GM19238 (cell line): Measurements from ENCODE around the gene TAF5L.
"Not testable (repeated sequence)": the region's sequence is repeated elsewhere in the genome, so short reads cannot be mapped to it uniquely, and the experiment has no call there.

Source experiments
- DNase-seq: peaks from one replicate; pipeline ENCODE4 v3.0.0; 2011; ENCODE audit warnings: low spot score; ENCODE audit not compliant: insufficient read length

TAF5L gene

GRCh38 chr1:229642970-229643369 is 17.0 kb upstream of the TAF5L start:
- no peak for DNase-seq

DNA sequence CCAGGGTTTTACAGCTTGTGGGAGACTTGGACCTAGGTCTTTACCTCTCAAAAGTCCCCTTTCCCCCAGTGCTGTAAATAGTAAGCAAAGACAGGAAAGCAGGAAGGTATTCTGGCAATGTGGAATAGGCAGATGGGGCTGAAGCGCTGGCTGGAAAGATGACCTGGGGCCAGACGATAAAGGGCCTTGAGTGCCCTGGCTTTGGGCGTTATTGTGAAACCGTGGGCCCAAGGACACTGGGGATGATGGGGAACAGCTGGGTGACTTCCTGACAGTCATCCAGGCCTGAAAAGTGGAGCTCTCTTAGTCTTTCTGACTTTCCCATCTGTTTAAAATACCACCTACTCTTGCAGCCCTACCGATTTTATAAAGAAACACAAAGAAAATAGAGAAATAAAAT is 16.5 kb upstream of the TAF5L start:
- no peak for DNase-seq

- DNase-seq = no peak
Measured at GRCh38 chr1:229641306-229641705, 15.4 kb upstream of the TAF5L start.

DNA sequence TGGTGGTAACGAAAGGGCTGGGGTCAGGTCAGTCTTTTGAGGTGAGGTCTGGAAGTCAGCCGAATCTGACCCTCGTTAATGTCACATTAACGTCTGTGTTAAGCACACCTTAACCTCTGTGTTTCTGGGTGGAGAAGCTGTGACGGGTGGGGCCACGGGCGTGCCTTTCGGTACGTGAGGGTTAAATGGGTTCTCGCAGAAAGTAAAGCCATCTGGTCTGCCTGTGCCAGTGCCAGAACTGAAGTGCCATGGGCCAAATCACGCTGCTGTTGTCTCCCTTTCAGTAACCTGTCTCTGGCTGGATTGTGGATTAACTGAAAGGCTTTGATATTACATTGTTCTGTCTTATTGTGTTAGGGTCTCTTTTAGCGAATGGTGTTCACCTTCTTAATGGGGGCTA is 14.5 kb upstream of the TAF5L start:
- no peak for DNase-seq

DNA sequence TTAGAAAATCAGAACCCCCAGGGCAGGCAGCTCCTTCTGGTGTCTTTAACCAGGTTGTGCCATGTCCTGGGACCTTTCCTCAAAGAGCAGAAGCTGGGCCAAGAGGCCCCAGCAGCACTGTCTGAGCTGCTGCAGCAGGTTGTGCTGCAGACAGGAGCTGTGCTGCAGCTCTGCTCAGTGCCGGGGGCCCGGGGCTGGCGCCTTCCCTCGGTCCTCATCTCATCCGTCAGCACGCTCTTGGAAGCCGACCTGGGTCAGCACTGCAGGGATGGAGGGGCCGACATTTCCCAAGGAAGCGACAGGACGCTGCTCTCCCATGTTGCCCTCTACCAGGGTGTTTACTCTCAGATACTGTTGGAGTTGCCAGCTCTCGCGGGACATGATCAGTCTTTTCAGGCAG is 11.8 kb upstream of the TAF5L start:
- no peak for DNase-seq

DNA sequence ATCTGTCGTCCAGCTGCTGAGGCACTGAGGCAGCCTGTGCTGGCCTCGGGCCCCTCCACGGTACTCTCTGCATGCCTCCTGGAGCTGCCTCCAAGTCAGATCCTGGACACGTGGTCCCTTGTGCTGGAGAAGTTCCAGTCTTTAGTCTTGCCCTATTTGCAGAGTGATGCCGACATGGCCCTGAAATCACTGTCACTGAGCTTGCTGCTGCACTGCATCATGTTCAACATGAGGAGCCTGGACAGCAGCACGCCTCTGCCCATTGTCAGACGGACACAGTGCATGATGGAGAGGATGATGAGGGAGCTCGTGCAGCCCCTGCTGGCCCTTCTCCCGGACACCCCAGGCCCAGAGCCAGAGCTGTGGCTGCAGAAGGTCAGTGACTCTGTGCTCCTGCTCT is 10.1 kb upstream of the TAF5L start:
- DNase-seq = no peak

DNA sequence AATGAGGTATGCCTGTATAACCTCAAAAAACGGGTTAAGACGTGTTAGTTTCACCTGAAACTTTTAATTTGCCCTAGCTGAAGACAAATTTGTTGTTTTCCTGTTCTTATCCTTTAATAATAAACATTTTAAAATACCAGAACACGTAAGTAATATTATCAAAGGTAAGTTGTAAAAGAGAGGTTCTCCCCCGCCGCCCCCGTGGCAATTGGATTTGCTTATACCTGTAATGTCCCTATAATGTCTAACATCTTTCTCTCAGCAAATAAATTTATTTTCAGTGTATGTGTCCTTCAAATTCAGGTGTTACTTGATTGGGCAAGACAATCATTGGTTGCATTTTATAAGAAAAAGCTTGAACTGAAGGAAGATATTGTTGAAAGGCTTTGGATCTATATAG is 6.0 kb upstream of the TAF5L start:
- no peak for DNase-seq

- no peak for DNase-seq
Measured at GRCh38 chr1:229631148-229631547, 5.2 kb upstream of the TAF5L start.

GRCh38 chr1:229629261-229629660 is 3.3 kb upstream of the TAF5L start:
- DNase-seq = no peak

- DNase-seq = no peak
Measured at GRCh38 chr1:229627003-229627402, 1.1 kb upstream of the TAF5L start.

- peak; percentile 70 for DNase-seq
Measured at GRCh38 chr1:229625071-229625914, 629 bp downstream of the TAF5L start.

DNA sequence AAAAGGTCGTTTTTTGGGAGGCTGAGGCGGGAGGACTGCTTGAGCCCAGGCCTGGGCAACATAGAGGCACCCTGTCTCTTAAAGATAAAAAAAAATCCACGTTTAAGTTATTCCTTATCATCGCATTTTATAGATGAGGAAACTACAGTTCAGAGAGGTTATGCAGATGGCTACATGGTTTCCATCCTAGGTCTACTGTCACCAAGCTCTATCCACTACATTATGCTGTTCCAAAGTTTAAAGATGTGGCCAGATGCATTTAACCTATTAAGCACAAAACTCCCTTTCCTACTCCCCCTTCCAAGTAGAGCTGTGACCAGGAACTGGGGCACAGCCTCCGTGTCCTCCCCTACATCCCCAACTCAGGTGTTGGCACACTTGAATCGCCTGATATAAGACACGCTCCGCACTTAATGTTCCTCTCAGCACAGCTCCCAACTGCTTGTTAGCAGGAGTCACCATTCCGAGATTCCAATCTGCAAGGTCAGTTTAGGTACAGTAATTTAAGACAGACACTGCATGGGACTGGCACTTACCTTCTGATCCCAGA is 1.3 kb downstream of the TAF5L start:
- no peak for DNase-seq

DNA sequence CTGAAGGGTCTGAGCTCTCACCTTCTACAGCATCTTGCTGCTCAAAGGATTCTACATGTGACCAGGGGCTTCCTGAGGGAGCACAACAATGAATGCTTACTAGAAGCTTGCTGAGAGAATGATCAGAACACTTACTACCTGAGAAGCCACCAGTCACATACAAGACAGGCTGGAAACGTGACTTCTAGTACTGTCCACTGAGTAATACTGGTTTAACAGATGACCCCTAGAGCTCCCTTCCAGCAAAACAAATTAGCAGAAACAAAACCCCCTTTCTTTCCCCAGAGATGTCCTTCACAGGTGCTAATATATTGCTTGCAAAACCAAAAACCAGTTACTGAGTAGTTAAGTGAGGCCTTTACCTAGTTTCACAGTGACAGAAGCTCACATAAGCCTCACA is 2.1 kb downstream of the TAF5L start:
- DNase-seq = no peak

- no peak for DNase-seq
Measured at GRCh38 chr1:229623225-229623624, 2.7 kb downstream of the TAF5L start.

- not testable (repeated sequence) for DNase-seq
Measured at GRCh38 chr1:229622641-229623120, 3.2 kb downstream of the TAF5L start.

GRCh38 chr1:229621663-229622062 is 4.3 kb downstream of the TAF5L start:
- no peak for DNase-seq

- DNase-seq = no peak
Measured at GRCh38 chr1:229620876-229621275, 5.0 kb downstream of the TAF5L start.

DNA sequence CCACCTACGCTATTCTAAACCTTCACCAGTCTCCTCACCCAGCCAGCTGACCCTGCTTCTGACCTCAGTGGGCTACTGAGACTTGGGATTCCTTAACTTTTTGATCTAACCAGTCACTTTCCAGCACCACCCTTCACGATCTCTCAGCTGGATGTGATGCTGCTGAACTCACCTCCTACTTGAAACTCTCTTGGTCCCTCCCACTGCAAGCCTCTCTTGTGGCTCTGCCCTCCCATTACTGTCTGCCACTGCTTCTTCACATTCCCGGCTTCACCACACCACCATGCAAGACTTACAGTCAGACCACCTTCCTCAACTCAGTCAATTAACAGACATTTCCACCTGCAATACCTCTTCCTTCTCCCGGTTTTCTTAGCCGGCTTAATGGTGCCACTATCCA is 6.3 kb downstream of the TAF5L start:
- no peak for DNase-seq

DNA sequence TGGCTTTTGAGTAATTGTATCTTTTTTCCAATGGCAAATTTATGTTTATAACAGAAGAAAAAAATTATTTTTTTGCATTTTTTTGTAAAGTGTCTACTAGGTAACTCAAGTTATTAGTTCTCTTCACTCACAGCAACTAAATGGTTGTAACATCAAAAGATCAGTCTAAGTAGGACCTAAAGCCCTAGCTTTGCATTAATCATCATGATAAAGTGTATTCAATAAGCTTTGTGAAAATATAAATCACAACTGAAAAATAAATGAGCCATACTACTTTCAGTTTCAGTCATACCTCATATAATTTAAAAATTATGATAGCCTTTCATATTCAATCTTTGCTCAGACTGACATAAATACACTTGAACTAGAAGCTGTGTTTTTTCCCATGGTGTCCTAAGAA is 6.9 kb downstream of the TAF5L start:
- no peak for DNase-seq

GRCh38 chr1:229617351-229618100 is 8.4 kb downstream of the TAF5L start:
- DNase-seq = no peak

DNA sequence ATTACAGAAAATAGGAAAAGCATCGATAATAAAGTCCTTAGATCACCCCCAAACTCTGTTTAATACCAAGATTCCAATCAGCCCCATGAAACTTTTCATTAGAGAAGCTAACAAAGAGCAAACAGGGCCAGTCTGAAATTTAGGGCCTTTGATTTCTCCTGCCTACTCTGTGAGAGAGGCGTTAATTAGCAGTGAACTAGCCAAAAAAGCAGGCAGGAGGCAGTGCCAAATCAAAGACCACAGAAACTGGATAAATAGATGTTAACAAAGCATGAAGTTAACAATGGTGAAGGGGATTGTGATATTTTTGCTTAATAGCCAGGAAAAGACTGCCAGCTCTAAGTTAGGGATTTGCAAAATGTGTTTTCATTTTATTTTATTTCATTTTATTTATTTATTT is 11.2 kb downstream of the TAF5L start:
- DNase-seq = no peak

- DNase-seq = no peak
Measured at GRCh38 chr1:229613938-229614337, 12.0 kb downstream of the TAF5L start.
